Activated T-helper 9 cell treated with anti-CD3 and anti-CD28 coated beads, Interleukin-2, amount 50 U/mL, for 16 hours (primary cell): ENCODE data around the gene NPDC1.
A peak's percentile ranks its signal among the peaks of the same experiment; 100 is the strongest.
"Not testable (repeated sequence)": the region's sequence is repeated elsewhere in the genome, so short reads cannot be mapped to it uniquely, and the experiment has no call there.

Source experiments
- DNase-seq: peaks from one replicate; pipeline ENCODE4 v3.0.0-alpha.2; 2020; ENCODE audit warnings: low read depth

The NPDC1 gene

GRCh38 chr9:137074657-137075274 is 28.8 kb upstream of the NPDC1 start:
- DNase-seq, result no peak

GRCh38 chr9:137073992-137074399 is 28.0 kb upstream of the NPDC1 start:
- no peak for DNase-seq

GRCh38 chr9:137071282-137071681 is 25.3 kb upstream of the NPDC1 start:
- DNase-seq, result no peak

- DNase-seq, result no peak
These were observed 24.9 kb upstream of the NPDC1 start for GRCh38 chr9:137070906-137071275.

GRCh38 chr9:137070201-137070905 is 24.4 kb upstream of the NPDC1 start, which contains the start of gene SAPCD2:
TSS of gene SAPCD2 (minus strand) at chr9:137070557. CDS start at chr9:137070460, 97 bp downstream.
- DNase-seq, result peak; percentile 81

GRCh38 chr9:137069508-137070091 is 23.6 kb upstream of the NPDC1 start:
- no peak for DNase-seq

- DNase-seq, result no peak
These were observed 22.8 kb upstream of the NPDC1 start for GRCh38 chr9:137068539-137069507.

GRCh38 chr9:137067860-137068538 is 22.0 kb upstream of the NPDC1 start:
- peak; percentile 73 for DNase-seq

- DNase-seq, result no peak
These were observed 20.3 kb upstream of the NPDC1 start for GRCh38 chr9:137066096-137066861.

- no peak for DNase-seq
These were observed 19.5 kb upstream of the NPDC1 start for GRCh38 chr9:137065336-137065967.

GRCh38 chr9:137064880-137065164 is 18.8 kb upstream of the NPDC1 start:
- no peak for DNase-seq

GRCh38 chr9:137064027-137064879 is 18.3 kb upstream of the NPDC1 start:
- DNase-seq, result peak; percentile 53

- no peak for DNase-seq
These were observed 17.5 kb upstream of the NPDC1 start for GRCh38 chr9:137063311-137064026.

- DNase-seq, result not testable (repeated sequence)
These were observed 16.8 kb upstream of the NPDC1 start for GRCh38 chr9:137062798-137063197.

GRCh38 chr9:137062384-137062783 is 16.4 kb upstream of the NPDC1 start:
- no peak for DNase-seq

GRCh38 chr9:137058521-137059234 is 12.7 kb upstream of the NPDC1 start:
- DNase-seq, result no peak

GRCh38 chr9:137057545-137057944 is 11.6 kb upstream of the NPDC1 start:
- DNase-seq, result no peak

- DNase-seq, result no peak
These were observed 10.9 kb upstream of the NPDC1 start for GRCh38 chr9:137056739-137057415.
